Osteocyte (in vitro differentiated cells): ENCODE data around the gene CD82. TPM values are rescaled to one million over a fixed set of nuclear protein-coding genes. Genes with fewer than 3 reads are reported as not detected.

Experiments
- DNase-seq: peaks from one replicate; pipeline ENCODE4 v3.0.0; 2021; ENCODE audit warnings: mixed read lengths; ENCODE audit not compliant: unreplicated experiment; ENCODE audit errors: extremely low spot score
- H3K27ac Mint-ChIP-seq: one replicate; pipeline ENCODE4 v1.8.0; 2021; ENCODE audit warnings: mild to moderate bottlenecking, mixed read lengths; ENCODE audit not compliant: unreplicated experiment
- H3K27me3 Mint-ChIP-seq: one replicate; pipeline ENCODE4 v1.8.0; 2021; ENCODE audit warnings: mixed read lengths; ENCODE audit not compliant: unreplicated experiment
- H3K36me3 Mint-ChIP-seq: one replicate; pipeline ENCODE4 v1.8.0; 2021; ENCODE audit warnings: mixed read lengths; ENCODE audit not compliant: unreplicated experiment
- H3K4me1 Mint-ChIP-seq: one replicate; pipeline ENCODE4 v1.8.0; 2021; ENCODE audit warnings: mixed read lengths; ENCODE audit not compliant: unreplicated experiment
- H3K4me3 Mint-ChIP-seq: one replicate; pipeline ENCODE4 v1.8.0; 2021; ENCODE audit warnings: mild to moderate bottlenecking, moderate library complexity, mixed read lengths; ENCODE audit not compliant: unreplicated experiment
- H3K9me3 Mint-ChIP-seq: one replicate; pipeline ENCODE4 v1.8.0; 2021; ENCODE audit warnings: mixed read lengths; ENCODE audit not compliant: unreplicated experiment
- CTCF ChIP-seq: fragments of 200-600 bp; sonication (generic); IDR thresholded peaks from 2 replicates; pipeline ENCODE4 v1.5.0; 2021; ENCODE audit warnings: antibody characterized with exemption, mild to moderate bottlenecking, moderate library complexity
- total RNA-seq: library from RNA; stranded (reverse); gene quantifications from 2 replicates; pipeline ENCODE4 v1.2.1, GENCODE V29; 2021

Gene CD82
- total RNA-seq, 1 donor from 2014 or later: 34.6 TPM

GRCh38 chr11:44529895-44530412 is 35.5 kb upstream of the CD82 start:
- no peak for DNase-seq
- peaks cover 1% of the 10 kb centered on the region for H3K4me1 Mint-ChIP-seq
- no peaks in the 10 kb centered on the region for H3K9me3 Mint-ChIP-seq
- no peaks in the 10 kb centered on the region for H3K36me3 Mint-ChIP-seq
- no peak overlapping the region for H3K4me3 Mint-ChIP-seq
- no peak for TF ChIP-seq CTCF
- no peak overlapping the region for H3K27ac Mint-ChIP-seq
- peaks cover 28% of the 10 kb centered on the region for H3K27me3 Mint-ChIP-seq

- Mint-ChIP-seq H3K9me3 (no peaks in the 10 kb centered on the region), H3K36me3 (no peaks in the 10 kb centered on the region), H3K27me3 (peaks cover 30% of the 10 kb centered on the region), H3K27ac (no peak overlapping the region), H3K4me3 (no peak overlapping the region), H3K4me1 (peaks cover 1% of the 10 kb centered on the region)
- DNase-seq: no peak
- TF ChIP-seq CTCF: no peak
Observed at GRCh38 chr11:44530413-44531115, 34.9 kb upstream of the CD82 start.

GRCh38 chr11:44531116-44531504 is 34.4 kb upstream of the CD82 start:
- no peaks in the 10 kb centered on the region for H3K36me3 Mint-ChIP-seq
- H3K4me3 Mint-ChIP-seq: no peak overlapping the region
- H3K27me3 Mint-ChIP-seq: peaks cover 34% of the 10 kb centered on the region
- H3K27ac Mint-ChIP-seq: no peak overlapping the region
- TF ChIP-seq CTCF: no peak
- peaks cover 1% of the 10 kb centered on the region for H3K4me1 Mint-ChIP-seq
- no peaks in the 10 kb centered on the region for H3K9me3 Mint-ChIP-seq
- DNase-seq: no peak

GRCh38 chr11:44531636-44532035 is 33.8 kb upstream of the CD82 start:
- Mint-ChIP-seq H3K27ac (no peak overlapping the region), H3K9me3 (no peaks in the 10 kb centered on the region), H3K4me3 (no peak overlapping the region), H3K4me1 (peaks cover 1% of the 10 kb centered on the region), H3K36me3 (no peaks in the 10 kb centered on the region), H3K27me3 (peaks cover 34% of the 10 kb centered on the region)
- no peak for DNase-seq
- TF ChIP-seq CTCF: no peak

- H3K27me3 Mint-ChIP-seq: peaks cover 26% of the 10 kb centered on the region
- H3K27ac Mint-ChIP-seq: no peak overlapping the region
- no peaks in the 10 kb centered on the region for H3K36me3 Mint-ChIP-seq
- H3K4me3 Mint-ChIP-seq: no peak overlapping the region
- H3K4me1 Mint-ChIP-seq: peaks cover 1% of the 10 kb centered on the region
- no peaks in the 10 kb centered on the region for H3K9me3 Mint-ChIP-seq
- no peak for TF ChIP-seq CTCF
- DNase-seq: no peak
Observed at GRCh38 chr11:44532809-44533208, 32.7 kb upstream of the CD82 start.
